ENCODE data around the gene PLLP.

- TF ChIP-seq ZBTB26 (CRISPR knock-in tag; IDR thresholded peaks at IDR 0.05) (no peak), ZNF57 (CRISPR knock-in tag; IDR thresholded peaks at IDR 0.05) (no peak), CHD1 (IDR thresholded peaks at IDR 0.05; ENCODE audit: low read length) (no peak), ID3 (CRISPR knock-in tag; IDR thresholded peaks at IDR 0.05) (no peak), ID3 (tag; IDR thresholded peaks at IDR 0.05) (no peak), USF1 (CRISPR knock-in tag; IDR thresholded peaks at IDR 0.05) (no peak), XRCC3 (IDR thresholded peaks at IDR 0.05) (no peak), SRF (CRISPR knock-in tag; IDR thresholded peaks at IDR 0.05) (no peak), RBM39 (optimal IDR thresholded peaks at IDR 0.05; ENCODE audit: low read depth, low read length) (no peak), ZNF253 (CRISPR knock-in tag; conservative IDR thresholded peaks at IDR 0.05) (no peak), ZNF695 (CRISPR knock-in tag; IDR thresholded peaks at IDR 0.05) (no peak)
Observed at GRCh38 chr16:57262841-57263540, 21.5 kb downstream of the PLLP start.

Measured in K562 (cell line).